Renal pelvis (tissue), 4 donors: ENCODE data around the gene MAML1. TPM values are rescaled to one million over a fixed set of nuclear protein-coding genes. Genes with fewer than 3 reads are reported as not detected.

ENCODE experiments used
- DNase-seq: peaks from one replicate; pipeline ENCODE4 v3.0.0-alpha.2; 2013
- polyA plus RNA-seq, 3 donors: library from polyadenylated mRNA; unstranded; fragments of 120-200 nt; gene quantifications; one replicate each; pipeline ENCODE4 v1.2.1, GENCODE V29; 2013; ENCODE audit not compliant: insufficient read length in 3 of 3

Gene MAML1
- polyA plus RNA-seq, 3 donors = 41.0 to 51.1 (median 41.6) TPM

GRCh38 chr5:179803651-179804554 is 71.3 kb downstream of the MAML1 start:
- DNase-seq = no peak

DNA sequence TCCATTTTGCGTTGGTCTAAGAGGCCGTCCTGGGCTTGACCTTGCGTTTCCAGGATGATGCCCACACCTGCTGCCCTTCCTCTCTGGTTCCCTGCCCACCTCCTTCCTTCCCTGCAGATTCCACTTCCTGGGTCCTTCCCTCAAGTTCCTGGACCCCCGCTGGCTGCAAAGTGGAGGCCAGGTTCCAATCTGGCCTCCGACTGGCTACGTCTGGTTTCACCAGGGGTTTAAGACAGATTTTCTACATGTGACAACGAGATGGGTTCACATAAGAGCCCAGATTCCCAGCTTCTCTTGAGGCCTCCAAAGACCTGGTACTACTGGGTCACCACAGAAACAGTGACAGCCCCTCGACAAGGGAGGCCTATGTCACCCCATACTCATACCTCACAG is 71.9 kb downstream of the MAML1 start:
- no peak for DNase-seq

DNA sequence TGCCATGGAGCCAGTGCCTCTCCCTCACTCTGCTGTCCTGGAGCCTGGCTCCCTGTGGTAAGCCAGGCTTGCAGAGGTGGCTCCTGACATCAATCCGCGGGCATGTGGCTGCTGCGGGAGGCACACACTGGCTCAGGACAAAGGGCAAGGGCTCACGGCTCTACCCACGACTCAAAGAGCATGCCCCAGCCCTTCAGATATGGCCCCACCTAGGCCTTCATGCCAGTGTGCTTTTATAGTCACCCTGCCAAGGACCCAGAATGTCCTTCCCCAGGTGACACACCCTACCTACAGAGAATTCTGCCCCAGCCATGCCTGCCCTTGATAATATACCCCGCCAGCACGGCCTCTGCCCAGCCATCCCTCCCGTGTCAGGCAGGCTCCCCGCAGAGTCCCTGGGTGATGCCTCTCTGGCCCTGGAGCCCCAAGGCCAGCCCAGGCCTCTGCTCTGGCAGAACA is 72.5 kb downstream of the MAML1 start:
- DNase-seq = no peak

GRCh38 chr5:179805529-179806249 is 73.1 kb downstream of the MAML1 start:
- no peak for DNase-seq

DNA sequence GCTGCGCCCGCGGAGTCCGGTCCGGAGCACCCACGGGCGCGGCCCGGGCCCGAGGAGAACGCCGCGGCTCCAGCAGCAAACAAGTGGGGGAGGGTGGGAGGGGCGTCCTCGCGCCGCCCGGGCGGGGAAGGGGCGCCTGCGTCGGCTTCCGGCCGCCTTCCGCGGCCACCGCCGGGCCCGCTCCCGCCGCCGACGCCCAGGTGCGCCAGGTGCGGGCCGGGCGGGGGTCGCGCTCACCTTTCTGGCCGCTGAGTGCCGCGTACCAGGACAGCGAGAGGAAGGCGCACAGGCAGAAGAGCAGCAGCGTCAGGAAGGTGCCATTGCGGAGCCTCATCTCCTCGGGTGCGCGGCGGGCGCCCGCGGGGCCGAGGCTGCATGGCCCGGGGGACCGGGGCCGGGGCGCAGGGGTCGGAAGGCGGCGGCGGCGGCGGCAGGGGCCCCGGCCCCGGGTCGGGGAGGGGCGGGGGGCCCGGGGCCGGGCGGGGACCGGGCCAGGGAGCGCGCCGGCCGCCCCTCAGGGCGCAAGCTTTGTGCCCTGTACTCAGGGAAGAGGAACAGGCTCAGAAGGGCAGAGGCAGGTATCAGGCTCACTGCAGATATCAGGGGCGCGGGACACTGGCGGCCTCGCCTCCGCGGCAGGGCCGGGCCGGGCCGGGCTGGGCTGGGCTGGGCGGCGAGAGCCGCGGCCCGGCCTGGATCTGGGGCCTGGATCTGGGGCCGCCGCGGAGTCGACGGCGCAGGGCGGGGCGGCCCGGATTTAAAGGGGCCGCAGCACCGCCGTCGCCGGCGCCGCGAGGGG is 73.8 kb downstream of the MAML1 start, which contains the start of gene MGAT4B:
Gene MGAT4B (minus strand): TSS at position 617 of the 799 bp plus-strand sequence. CDS start 283 bp downstream, at position 334.
- DNase-seq = no peak

DNA sequence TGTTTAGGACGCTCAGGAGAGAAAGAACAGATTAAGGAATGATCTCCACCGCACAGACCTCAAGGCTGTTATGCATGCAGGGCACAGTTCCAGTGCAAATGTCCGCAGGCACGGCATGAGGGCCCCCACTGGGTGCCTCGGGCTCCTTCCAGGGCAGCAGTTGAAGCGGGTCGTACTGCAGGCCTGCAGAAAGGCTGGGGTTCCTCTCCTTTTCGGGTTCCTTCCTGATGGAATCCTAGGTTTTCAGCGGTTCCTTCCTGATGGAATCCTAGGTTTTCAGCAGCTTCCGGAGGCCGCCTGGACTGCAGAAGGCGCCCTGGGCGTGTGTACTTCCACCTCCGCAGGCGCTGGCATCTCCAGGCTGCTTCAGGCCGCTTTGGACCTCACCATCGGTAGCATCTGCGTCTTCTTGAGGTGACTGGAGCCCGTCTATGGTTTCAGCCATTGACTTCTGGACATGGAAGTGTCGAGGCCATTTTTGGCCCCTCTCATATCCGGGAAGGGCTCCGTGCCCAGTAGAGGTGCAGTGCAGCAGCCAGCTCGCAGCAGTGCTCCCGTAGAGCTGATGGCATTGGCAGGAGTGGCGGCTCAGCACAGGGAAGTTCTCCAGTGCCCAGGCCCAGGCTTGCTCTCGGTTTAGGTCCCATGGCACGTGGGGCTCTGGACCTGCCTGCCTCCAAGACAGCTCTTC is 79.7 kb downstream of the MAML1 start:
- no peak for DNase-seq

GRCh38 chr5:179812997-179813607 is 80.5 kb downstream of the MAML1 start:
- no peak for DNase-seq

- DNase-seq = no peak
Observed at GRCh38 chr5:179814090-179814489, 81.5 kb downstream of the MAML1 start.

- no peak for DNase-seq
Observed at GRCh38 chr5:179815491-179816249, 83.0 kb downstream of the MAML1 start.

DNA sequence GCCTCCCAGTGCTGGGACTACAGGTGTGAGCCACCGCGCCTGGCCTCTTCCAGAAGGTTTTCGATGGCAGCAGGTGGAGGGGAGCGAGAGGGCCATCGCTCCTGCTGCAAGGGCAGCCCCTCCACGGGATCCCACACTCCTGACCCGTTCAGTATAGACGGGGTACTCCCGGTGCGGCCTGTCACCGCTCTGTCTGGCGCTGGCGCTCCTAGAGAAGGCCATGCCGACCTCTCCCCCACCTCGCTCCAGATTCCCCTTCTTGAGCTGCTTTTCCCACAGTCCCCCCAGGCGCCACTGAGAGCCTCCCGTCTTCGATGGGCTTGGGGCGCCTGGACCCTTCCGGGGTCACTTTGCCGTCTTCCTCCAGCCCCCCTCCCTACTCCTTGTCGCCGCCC is 83.8 kb downstream of the MAML1 start:
- no peak for DNase-seq

- DNase-seq = no peak
Observed at GRCh38 chr5:179816796-179817469, 84.3 kb downstream of the MAML1 start.

DNA sequence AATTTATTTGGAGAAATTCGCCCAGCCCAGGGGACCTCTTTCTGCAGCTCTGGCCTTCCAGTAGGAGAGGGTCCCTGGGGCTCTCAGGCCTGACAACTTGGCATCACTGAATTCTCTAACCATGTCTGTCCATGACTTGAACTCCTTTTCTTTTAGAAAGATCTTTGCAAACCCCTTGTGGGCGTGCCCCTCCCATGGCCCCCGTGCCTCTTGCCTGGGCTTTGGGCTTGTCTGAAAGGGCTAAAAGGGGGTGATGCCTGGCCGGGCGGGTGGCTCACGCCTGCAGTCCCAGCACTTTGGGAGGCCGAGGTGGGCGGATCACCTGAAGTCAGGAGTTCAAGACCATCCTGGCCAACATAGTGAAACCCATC is 84.8 kb downstream of the MAML1 start:
- no peak for DNase-seq

- DNase-seq = no peak
Observed at GRCh38 chr5:179817890-179818745, 85.5 kb downstream of the MAML1 start.

DNA sequence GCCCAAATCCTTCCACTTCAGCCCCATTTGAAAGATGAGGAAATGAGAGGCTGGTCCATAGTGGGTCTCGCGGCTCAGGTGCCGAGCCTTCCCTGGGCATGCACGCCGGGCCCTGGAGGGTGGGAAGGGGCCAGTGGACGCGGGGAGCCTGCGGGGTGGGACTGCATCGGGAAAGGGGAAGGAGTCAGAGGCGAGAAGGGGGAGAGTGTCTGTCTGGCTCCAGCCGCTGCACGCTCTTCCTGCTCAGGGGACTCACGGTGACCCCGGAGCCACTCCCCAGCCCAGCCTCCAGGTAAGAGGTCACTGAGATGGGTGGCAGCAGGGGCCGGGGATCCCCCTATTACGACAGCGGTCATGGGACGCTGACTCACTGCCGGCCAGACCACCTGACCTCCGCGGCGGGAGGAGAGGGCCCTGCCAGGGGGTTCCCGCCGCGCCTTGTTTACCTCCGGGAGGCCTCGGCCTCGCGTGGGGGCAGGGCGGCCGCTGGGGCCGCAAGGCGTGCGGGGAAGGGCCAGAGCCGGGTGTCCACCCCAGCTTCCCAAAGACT is 86.2 kb downstream of the MAML1 start:
- DNase-seq = no peak

DNA sequence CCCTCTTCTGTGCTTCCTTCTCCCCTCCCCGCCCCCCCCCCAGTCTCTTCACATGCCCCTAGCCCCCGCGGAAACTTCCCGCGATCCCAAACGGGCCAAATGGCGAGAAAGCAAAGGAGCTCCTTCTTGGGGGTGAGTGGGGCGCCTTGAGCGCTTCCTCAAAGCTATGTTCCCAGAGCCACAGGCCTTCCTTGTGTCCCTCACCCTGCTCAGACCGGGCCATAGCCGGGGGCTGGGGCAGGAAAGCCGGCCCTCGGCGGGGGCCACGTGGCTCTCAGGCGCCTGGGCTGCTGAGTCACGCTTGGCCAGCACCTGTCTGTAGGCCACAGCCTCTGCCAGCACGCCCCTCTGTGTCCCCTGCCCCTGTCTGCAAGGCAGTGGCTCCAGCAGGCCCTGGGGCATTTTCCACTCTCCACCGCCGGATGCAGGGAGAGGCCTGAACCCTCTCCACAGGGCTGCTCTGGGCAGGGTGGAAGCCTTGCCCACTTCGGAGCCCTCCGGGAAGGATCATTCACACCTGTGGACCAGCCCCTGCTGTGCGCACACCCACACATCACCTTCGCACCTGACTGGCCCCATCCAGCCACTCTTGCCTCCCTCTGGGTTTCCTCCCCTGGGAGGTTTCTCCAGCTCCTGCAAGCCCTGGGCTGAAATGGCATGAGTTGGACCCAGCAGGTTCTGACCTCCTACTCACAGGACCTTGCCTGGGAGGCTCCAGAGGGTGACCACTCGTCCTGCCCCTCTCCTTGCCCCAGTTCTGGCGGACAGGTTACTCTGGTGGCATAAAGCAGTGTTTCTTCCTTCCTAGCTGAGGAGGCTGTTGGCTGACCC is 86.9 kb downstream of the MAML1 start:
- DNase-seq = no peak

- DNase-seq = no peak
Observed at GRCh38 chr5:179820127-179820482, 87.5 kb downstream of the MAML1 start.

- DNase-seq = peak; percentile 86
Observed at GRCh38 chr5:179820483-179821297, 88.1 kb downstream of the MAML1 start, which contains the start of gene SQSTM1. Gene SQSTM1, plus strand, starts transcription at chr5:179820905. Its CDS starts 32 bp downstream, at chr5:179820937.
